SJSA1 (cell line): Measurements from ENCODE around the gene HTT. TPM values are rescaled to one million over a fixed set of nuclear protein-coding genes. Genes with fewer than 3 reads are reported as not detected.

Experiments
- DNase-seq, 2 experiments: peaks; one replicate each; pipeline ENCODE4 v3.0.0-alpha.2; 2015 to 2020; ENCODE audit warnings: low spot score in 2 of 2, low read depth in 1 of 2
- H3K27ac ChIP-seq: fragments of 250-450 bp; sonication (Bioruptor Pico); 2 replicates; pipeline ENCODE4 v1.5.1; 2020; ENCODE audit warnings: mild to moderate bottlenecking, moderate library complexity
- H3K27me3 ChIP-seq: fragments of 250-450 bp; sonication (Bioruptor Pico); replicated peaks from 2 replicates; pipeline ENCODE4 v1.5.1; 2020; ENCODE audit warnings: mild to moderate bottlenecking, moderate library complexity
- H3K36me3 ChIP-seq: fragments of 250-450 bp; sonication (Bioruptor Pico); 2 replicates; pipeline ENCODE4 v1.5.1; 2020; ENCODE audit warnings: mild to moderate bottlenecking
- H3K4me1 ChIP-seq: fragments of 250-450 bp; sonication (Bioruptor Pico); replicated peaks from 2 replicates; pipeline ENCODE4 v1.6.1; 2021; ENCODE audit warnings: mild to moderate bottlenecking
- H3K4me3 ChIP-seq: fragments of 250-450 bp; sonication (Bioruptor Pico); 2 replicates; pipeline ENCODE4 v1.5.1; 2020; ENCODE audit warnings: mild to moderate bottlenecking
- H3K9me3 ChIP-seq: fragments of 250-450 bp; sonication (Bioruptor Pico); replicated peaks from 2 replicates; pipeline ENCODE4 v1.5.1; 2020; ENCODE audit warnings: mild to moderate bottlenecking
- total RNA-seq: library from RNA; depleted of rRNA; stranded (reverse); fragments of >200 nt; shearing (Covaris generic); gene quantifications from 2 replicates; pipeline ENCODE4 v1.2.3, GENCODE V29; 2014

HTT gene
- total RNA-seq, 1 experiment from 2014 or later = 12.6 TPM

DNA sequence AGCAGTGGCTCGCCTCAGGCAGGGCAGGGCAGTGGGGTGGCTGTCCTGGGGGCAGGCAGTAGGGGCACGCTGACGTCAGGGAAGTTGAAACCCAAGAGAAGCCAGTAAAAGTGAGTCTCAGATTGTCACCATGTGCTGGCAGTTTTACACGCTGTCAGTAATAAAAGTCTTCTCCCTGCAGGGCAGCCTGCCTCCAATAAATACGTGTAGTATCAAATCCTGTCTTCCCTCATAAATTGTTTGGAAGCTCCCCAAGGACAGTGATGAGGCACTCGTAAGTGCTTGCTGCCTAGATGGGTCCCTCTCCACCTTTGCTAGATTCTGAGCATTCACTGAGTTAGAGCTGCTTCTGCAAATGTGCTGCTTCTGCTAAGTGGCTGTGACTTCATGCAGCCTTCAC lies 113.6 kb downstream of the HTT start:
- Histone ChIP-seq H3K27ac (no peak overlapping the region), H3K9me3 (no peaks in the 10 kb centered on the region), H3K36me3 (peaks cover 5% of the 10 kb centered on the region; the same call in 1 of the 2 replicates), H3K27me3 (no peaks in the 10 kb centered on the region), H3K4me3 (no peak overlapping the region), H3K4me1 (no peaks in the 10 kb centered on the region)
- no peak for DNase-seq

DNA sequence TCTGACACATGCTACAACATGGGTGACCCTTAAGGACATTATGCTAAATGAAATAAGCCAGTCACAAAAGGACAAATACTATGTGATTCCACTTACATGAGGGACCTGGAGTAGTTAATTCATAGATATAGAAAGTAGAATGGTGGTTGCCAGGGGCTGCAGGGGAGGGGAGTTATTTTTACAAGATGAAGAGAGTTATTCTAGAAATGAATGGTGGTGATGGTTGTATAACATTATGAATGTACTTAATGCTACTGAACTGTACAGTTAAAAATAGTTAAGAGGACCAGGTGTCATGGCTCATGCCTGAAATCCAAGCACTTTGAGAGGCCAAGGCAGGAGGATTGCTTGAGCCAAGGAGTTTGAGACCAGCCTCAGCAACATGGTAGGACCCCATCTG lies 115.0 kb downstream of the HTT start:
- Histone ChIP-seq H3K9me3 (no peaks in the 10 kb centered on the region), H3K4me3 (no peak overlapping the region), H3K4me1 (no peaks in the 10 kb centered on the region), H3K27ac (no peak overlapping the region), H3K36me3 (peaks cover 5% of the 10 kb centered on the region; the same call in 1 of the 2 replicates), H3K27me3 (no peaks in the 10 kb centered on the region)
- DNase-seq = no peak

DNA sequence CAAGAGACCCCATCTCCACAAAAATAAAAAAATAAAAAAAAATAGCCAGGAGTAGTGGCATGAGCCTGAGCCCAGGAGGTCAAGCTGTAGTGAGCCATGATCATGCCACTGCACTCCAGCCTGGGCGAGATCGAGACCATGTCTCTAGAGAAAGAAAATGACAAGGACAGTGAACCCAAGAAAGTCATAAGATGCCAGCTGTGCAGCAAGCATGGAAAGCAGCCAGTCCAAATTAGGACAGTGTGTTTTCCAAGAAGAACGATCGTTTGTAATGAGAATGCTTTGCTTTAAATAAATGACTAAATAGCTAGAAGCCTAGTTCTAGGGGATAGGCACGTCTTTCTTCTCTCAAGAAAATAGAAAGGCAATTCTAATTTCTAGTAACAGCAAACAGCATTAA lies 116.1 kb downstream of the HTT start:
- Histone ChIP-seq H3K4me3 (no peak overlapping the region), H3K36me3 (peaks cover 5% of the 10 kb centered on the region; the same call in 1 of the 2 replicates), H3K27me3 (no peaks in the 10 kb centered on the region), H3K9me3 (no peaks in the 10 kb centered on the region), H3K27ac (no peak overlapping the region), H3K4me1 (no peaks in the 10 kb centered on the region)
- DNase-seq = no peak

- Histone ChIP-seq H3K4me3 (no peak overlapping the region), H3K4me1 (no peaks in the 10 kb centered on the region), H3K36me3 (peaks cover 5% of the 10 kb centered on the region; the same call in 1 of the 2 replicates), H3K27ac (no peak overlapping the region), H3K9me3 (no peaks in the 10 kb centered on the region), H3K27me3 (no peaks in the 10 kb centered on the region)
- DNase-seq = no peak
Measured at GRCh38 chr4:3192188-3192587, 117.7 kb downstream of the HTT start.

- Histone ChIP-seq H3K27me3 (no peaks in the 10 kb centered on the region), H3K27ac (no peak overlapping the region), H3K9me3 (no peaks in the 10 kb centered on the region), H3K4me1 (no peaks in the 10 kb centered on the region), H3K4me3 (no peak overlapping the region), H3K36me3 (peaks cover 5% of the 10 kb centered on the region; the same call in 1 of the 2 replicates)
- DNase-seq = no peak
Measured at GRCh38 chr4:3192827-3193226, 118.3 kb downstream of the HTT start.

DNA sequence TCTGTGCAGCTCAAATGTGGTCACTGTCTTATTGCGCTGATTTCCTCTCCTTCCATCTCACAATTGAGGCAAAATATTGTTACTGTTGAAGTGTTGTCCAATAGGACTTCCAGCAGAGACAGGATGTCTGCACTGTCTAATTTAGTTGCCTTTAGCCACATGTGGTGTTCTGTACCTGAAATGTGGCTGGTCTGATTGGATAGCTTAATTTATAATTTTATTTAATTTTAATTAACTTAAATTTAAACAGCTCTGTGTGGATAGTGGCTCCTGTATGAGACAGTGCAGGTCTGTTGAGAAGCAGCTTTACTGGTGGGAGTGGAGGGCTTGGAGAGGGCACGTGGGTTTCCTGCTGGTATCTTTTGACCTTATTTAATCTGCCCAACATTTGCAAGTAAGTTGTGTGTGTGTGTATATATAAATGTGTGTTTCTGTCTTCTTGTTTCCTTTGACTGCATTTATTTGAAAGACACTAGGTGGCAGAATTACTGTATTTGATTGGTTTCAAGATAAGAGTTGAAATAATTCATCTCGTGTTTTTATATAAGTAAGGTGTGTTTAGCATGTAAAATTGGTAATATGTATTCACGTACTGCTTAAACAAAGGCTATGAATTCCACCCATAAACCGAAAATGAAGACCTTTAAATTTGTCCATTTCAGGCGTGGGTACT lies 119.2 kb downstream of the HTT start:
- Histone ChIP-seq H3K36me3 (peaks cover 5% of the 10 kb centered on the region; the same call in 1 of the 2 replicates), H3K4me1 (no peaks in the 10 kb centered on the region), H3K4me3 (no peak overlapping the region), H3K27me3 (no peaks in the 10 kb centered on the region), H3K27ac (no peak overlapping the region), H3K9me3 (no peaks in the 10 kb centered on the region)
- no peak for DNase-seq

- no peak for DNase-seq
- no peaks in the 10 kb centered on the region for H3K4me1 ChIP-seq
Measured at GRCh38 chr4:3196670-3197359, 122.3 kb downstream of the HTT start.

DNA sequence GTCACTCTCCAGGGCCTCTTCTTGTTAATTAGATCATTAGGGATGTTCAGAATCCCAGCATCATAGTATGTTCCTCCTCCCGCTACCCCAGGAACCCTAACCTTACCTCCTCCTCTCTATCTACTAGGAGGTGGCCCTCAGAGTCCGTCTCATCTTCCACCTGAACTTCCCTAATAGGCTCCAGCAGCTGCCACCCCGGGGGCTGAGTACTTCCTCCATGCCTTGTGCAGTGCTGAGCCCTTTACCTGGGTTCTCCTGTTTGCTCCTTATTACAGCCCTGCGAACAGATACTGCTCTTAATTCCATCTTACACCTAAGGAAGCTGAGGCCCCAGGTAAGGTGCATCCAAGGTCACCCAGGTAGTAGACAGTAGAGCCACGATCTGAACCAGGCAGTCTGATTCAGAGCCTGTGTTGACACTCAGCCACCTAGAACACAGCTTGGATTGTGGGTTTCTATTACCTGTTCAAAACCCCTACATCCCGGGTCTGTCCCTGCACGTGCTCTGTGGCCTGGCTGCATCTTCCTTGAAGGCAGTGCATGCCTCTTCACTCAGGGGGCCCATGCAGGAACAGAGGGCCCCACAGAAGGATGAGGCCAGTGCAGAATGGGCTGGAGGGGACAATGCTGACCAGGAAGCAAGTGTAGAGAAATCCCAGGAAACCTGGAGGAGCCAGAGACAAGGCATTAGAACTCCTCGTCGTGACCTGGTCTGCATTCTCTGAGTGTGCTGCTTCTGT lies 123.1 kb downstream of the HTT start:
- peaks cover 4% of the 10 kb centered on the region for H3K36me3 ChIP-seq
- no peak for DNase-seq
- H3K9me3 ChIP-seq = no peaks in the 10 kb centered on the region
- no peak overlapping the region for H3K27ac ChIP-seq
- no peaks in the 10 kb centered on the region for H3K27me3 ChIP-seq
- H3K4me1 ChIP-seq = no peaks in the 10 kb centered on the region
- H3K4me3 ChIP-seq = no peak overlapping the region

More at GRCh38 chr4:3196670-3197359, 122.3 kb downstream of the HTT start:
- Histone ChIP-seq H3K36me3 (peaks cover 4% of the 10 kb centered on the region), H3K27me3 (no peaks in the 10 kb centered on the region), H3K9me3 (no peaks in the 10 kb centered on the region), H3K27ac (no peak overlapping the region), H3K4me3 (no peak overlapping the region)

- no peak for DNase-seq
- peaks cover 4% of the 10 kb centered on the region for H3K36me3 ChIP-seq
- no peaks in the 10 kb centered on the region for H3K9me3 ChIP-seq
- H3K4me1 ChIP-seq = no peaks in the 10 kb centered on the region
- H3K27ac ChIP-seq = no peak overlapping the region
- no peak overlapping the region for H3K4me3 ChIP-seq
- H3K27me3 ChIP-seq = no peaks in the 10 kb centered on the region
Measured at GRCh38 chr4:3198906-3199305, 124.4 kb downstream of the HTT start.

GRCh38 chr4:3199653-3200422 lies 125.4 kb downstream of the HTT start:
- no peak overlapping the region for H3K27ac ChIP-seq
- H3K36me3 ChIP-seq = peaks cover 4% of the 10 kb centered on the region
- no peaks in the 10 kb centered on the region for H3K4me1 ChIP-seq
- no peaks in the 10 kb centered on the region for H3K27me3 ChIP-seq
- no peaks in the 10 kb centered on the region for H3K9me3 ChIP-seq
- no peak overlapping the region for H3K4me3 ChIP-seq
- DNase-seq = no peak

DNA sequence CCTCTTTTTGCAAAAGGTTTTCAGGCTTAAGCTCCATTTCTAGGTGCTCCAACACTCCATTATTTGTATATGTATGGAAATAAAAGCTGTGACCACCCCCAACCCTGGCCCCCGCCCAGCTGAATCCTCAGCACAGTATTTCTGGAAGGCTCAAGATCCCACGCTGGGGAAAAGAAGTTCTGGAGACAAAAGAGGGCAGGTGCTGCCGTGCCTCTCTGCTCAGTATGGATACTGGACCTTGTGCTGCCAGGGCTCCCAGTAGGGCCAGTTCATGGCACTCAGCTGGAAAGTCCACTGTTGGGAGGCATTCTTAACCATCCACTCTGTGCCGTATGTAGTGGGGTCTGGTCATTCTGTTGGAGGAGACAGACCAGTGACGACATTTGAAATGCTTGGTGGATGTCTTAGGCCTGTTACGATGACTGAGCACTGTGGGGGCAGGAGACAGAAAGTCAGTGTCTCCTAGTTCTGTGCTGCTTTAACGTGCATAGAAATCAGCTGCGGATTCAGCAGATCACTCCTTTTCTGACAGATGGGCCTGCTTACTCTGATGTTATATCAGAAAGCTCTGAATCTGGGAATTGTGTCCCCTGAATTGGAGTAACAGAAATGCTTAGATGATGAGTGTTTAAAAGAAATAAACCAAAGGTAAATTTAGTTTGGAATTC lies 126.1 kb downstream of the HTT start:
- Histone ChIP-seq H3K27me3 (no peaks in the 10 kb centered on the region), H3K4me3 (no peak overlapping the region), H3K4me1 (no peaks in the 10 kb centered on the region), H3K27ac (no peak overlapping the region), H3K36me3 (peaks cover 4% of the 10 kb centered on the region), H3K9me3 (no peaks in the 10 kb centered on the region)
- DNase-seq = no peak

DNA sequence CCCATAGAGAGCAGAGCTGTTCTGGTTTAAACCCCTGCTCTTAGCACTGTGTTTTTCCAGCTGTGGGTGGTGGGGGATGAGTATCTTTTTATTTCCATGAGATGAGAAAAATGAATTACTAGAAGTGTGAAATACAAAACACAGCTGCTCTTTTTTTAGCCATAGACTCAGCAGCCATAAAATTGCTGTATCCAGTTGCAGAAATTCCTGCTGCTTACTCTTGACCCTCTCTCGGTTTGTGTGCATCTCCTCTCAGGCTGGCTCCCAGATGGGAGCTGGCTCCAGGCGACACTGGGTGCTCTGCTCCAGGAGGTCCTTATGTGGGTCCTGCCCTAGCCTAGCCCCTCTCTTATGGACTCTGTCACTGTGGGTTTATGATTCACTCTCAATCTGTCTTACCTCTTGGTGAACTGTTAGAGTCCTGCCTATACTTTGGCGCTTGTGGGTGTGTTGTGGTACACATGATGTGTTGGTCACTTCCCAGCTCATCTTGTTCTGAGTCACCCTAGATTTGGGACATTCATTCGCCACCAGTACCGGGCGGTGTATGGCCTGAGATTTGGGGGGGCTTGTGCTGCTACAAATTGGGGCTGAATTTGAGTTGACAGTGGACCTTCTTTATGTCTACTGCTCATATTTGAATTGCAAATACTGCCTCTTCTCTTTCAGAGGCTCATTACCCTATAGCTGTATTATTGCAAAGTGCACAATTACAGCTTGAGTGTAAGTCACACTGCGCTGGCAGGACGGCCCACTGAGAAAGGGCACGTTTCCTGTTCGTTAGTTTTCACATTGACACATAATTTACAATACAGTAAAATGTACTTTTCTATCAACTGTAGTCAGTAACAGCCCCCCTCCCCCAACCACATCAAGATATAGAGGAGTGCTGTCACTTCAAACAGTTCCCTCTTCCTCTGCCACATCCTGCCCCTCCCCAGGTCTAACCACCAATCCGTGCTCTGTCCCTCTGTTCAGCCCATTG lies 127.5 kb downstream of the HTT start:
- Histone ChIP-seq H3K27ac (no peak overlapping the region), H3K36me3 (peaks cover 4% of the 10 kb centered on the region)
- no peak for DNase-seq

More for the DNA sequence above, 127.5 kb downstream of the HTT start:
- Histone ChIP-seq H3K4me3 (no peak overlapping the region), H3K4me1 (no peaks in the 10 kb centered on the region), H3K27me3 (no peaks in the 10 kb centered on the region), H3K9me3 (no peaks in the 10 kb centered on the region)
